Kidney (tissue), 14 donors: Measurements from ENCODE around the gene TMTC3. TPM values are rescaled to one million over a fixed set of nuclear protein-coding genes. Genes with fewer than 3 reads are reported as not detected.

Experiments used
- DNase-seq, 5 donors: peaks; one replicate each; pipeline ENCODE4 v3.0.0-alpha.2; 2013 to 2020
- FAIRE-seq: peaks from 2 replicates; lab custom pipeline; 2012; peaks lifted over from hg19 to GRCh38; lab: Jason Lieb, UNC
- H3K27ac ChIP-seq, 2 donors: one replicate each; pipeline ENCODE4 v1.7.0; 2013; ENCODE audit warnings: low read depth in 2 of 2, low read length in 2 of 2, inconsistent platforms in 1 of 2
- H3K27me3 ChIP-seq: one replicate; pipeline ENCODE4 v1.7.1; 2013; ENCODE audit warnings: low read length, inconsistent platforms; ENCODE audit not compliant: control insufficient read depth, insufficient read depth
- H3K36me3 ChIP-seq, 3 donors: one replicate each; pipeline versions ENCODE4 v1.7.0 to v1.7.1; 2013; ENCODE audit warnings: low read length in 3 of 3, control low read depth in 1 of 3, inconsistent platforms in 1 of 3; ENCODE audit not compliant: insufficient read depth in 3 of 3, control insufficient read depth in 2 of 3
- H3K4me1 ChIP-seq, 3 donors: one replicate each; pipeline versions ENCODE4 v1.7.0 to v1.7.1; 2013; ENCODE audit warnings: low read length in 3 of 3, inconsistent platforms in 1 of 3, low read depth in 1 of 3; ENCODE audit not compliant: control insufficient read depth in 2 of 3, insufficient read depth in 2 of 3
- H3K4me3 ChIP-seq, 3 donors: one replicate each; pipeline versions ENCODE4 v1.7.0 to v1.8.1; 2013; ENCODE audit warnings: low read length in 3 of 3, control low read depth in 1 of 3, inconsistent platforms in 1 of 3
- H3K9ac ChIP-seq, 3 donors: one replicate each; pipeline versions ENCODE4 v1.7.0 to v1.7.1; 2013; ENCODE audit warnings: low read length in 3 of 3, control low read depth in 1 of 3, inconsistent platforms in 1 of 3
- H3K9me3 ChIP-seq, 3 donors: one replicate each; pipeline versions ENCODE4 v1.7.0 to v1.7.1; 2013; ENCODE audit warnings: low read length in 3 of 3, control low read depth in 1 of 3, inconsistent platforms in 1 of 3; ENCODE audit not compliant: control insufficient read depth in 2 of 3, insufficient read depth in 1 of 3
- intact Hi-C: fragments of 100-400 bp; cut with DNase I; formaldehyde crosslinking; loops from one replicate; pipeline ENCODE4 v1.11.1; 2022
- polyA plus RNA-seq: library from polyadenylated mRNA; stranded (reverse); fragments of 350-450 nt; fragmentation: Illumina TruSeq; extraction: RNeasy Lipid Tissue Mini Kit (QIAGEN cat#74804); gene quantifications from one replicate; pipeline ENCODE4 v1.2.3, GENCODE V29; 2014; ENCODE audit warnings: low read depth, low replicate concordance; ENCODE audit not compliant: insufficient read depth
- total RNA-seq: library from RNA; stranded (reverse); fragmentation: NEBNext Ultra II Directional; extraction: Animal tissue kit (Norgen Biotek cat#: 25700); gene quantifications from one replicate; pipeline ENCODE4 v1.2.1, GENCODE V29; 2021
- TF ChIP-seq, protein P1 (sequence below): IDR thresholded peaks from 3 replicates; pipeline ENCODE4 v1.5.1; 2012; ENCODE audit warnings: mild to moderate bottlenecking, moderate library complexity, borderline replicate concordance; ENCODE audit not compliant: insufficient read depth; ENCODE audit errors: extremely low read depth
- donor health status: control.
- donor health status: control.
- donor health status: control.
- donor health status: control.
- donor health status: control.
- donor health status: DM: yes; HTN: yes; CAD: no.
- donor health status: Normal renal cell carcinoma (clear cell type).

The TMTC3 gene
- total and polyA plus RNA-seq, 2 donors from 2014 or later: 5.1 to 23.5 TPM

DNA sequence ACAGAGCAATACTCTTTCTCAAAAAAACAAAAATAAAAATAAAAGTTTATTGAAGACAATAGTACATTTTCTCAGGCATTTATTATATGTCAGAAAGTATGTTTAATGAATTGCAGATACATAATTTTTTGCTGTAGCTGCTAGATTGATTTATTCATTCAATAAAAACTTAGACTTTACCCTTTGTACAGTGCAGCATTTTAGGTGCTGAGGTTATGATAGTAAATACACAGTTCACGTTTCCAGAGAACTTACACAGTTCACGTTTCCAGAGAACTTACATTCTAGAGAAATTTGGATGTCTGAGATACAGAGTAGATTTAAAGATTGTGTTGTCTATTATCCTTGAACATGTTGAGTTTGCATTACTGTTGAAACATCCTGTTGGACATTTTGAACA, 25.3 kb downstream of the TMTC3 start:
- FAIRE-seq (no peak), DNase-seq (no peak)
- peaks cover 0 to 6% (median 0%) of the 10 kb centered on the region in 3 donors for H3K36me3 ChIP-seq
- H3K9me3 ChIP-seq: no peaks in the 10 kb centered on the region
- intact Hi-C loops: no loop called here
- H3K4me3 ChIP-seq: no peak overlapping the region
- H3K9ac ChIP-seq: no peak overlapping the region
- no peak overlapping the region for H3K27ac ChIP-seq
- H3K4me1 ChIP-seq: no peaks in the 10 kb centered on the region
- H3K27me3 ChIP-seq: no peaks in the 10 kb centered on the region
- TF ChIP-seq, protein P1, sequence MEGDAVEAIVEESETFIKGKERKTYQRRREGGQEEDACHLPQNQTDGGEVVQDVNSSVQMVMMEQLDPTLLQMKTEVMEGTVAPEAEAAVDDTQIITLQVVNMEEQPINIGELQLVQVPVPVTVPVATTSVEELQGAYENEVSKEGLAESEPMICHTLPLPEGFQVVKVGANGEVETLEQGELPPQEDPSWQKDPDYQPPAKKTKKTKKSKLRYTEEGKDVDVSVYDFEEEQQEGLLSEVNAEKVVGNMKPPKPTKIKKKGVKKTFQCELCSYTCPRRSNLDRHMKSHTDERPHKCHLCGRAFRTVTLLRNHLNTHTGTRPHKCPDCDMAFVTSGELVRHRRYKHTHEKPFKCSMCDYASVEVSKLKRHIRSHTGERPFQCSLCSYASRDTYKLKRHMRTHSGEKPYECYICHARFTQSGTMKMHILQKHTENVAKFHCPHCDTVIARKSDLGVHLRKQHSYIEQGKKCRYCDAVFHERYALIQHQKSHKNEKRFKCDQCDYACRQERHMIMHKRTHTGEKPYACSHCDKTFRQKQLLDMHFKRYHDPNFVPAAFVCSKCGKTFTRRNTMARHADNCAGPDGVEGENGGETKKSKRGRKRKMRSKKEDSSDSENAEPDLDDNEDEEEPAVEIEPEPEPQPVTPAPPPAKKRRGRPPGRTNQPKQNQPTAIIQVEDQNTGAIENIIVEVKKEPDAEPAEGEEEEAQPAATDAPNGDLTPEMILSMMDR: no peak

DNA sequence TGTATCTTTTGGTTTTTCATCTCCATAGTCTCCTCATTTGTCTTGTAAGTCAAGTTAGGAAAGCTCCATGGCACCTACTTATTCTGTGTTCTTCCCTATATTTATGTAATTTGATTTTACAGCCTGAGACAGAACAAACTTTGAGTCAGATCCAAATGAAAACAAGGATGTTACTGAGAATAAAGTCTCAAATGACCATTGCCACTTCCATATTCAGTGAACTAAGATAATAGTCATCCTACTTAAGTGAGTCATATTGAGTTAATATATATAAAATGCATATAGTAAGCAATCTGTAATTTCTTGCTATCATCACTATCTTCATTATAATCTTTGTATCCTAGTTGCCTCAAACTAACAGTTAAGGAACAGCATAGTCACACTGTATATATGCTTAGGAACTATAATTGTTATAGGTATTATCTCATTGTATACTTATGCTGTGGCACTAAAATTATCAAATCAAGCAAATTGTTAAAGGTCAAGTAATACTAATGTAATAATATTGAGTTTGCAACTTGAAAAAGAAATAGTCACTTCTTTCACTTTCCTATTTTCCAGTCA, 30.8 kb downstream of the TMTC3 start:
- no peak for DNase-seq
- no peak for FAIRE-seq
- intact Hi-C loops: no loop called here
- TF ChIP-seq, protein P1: no peak
- Histone ChIP-seq H3K4me3 (no peak overlapping the region), H3K4me1 (no peaks in the 10 kb centered on the region), H3K36me3 (peaks cover 6 to 27% (median 10%) of the 10 kb centered on the region in 3 donors), H3K27me3 (no peaks in the 10 kb centered on the region), H3K9me3 (no peaks in the 10 kb centered on the region), H3K27ac (no peak overlapping the region), H3K9ac (no peak overlapping the region)

DNA sequence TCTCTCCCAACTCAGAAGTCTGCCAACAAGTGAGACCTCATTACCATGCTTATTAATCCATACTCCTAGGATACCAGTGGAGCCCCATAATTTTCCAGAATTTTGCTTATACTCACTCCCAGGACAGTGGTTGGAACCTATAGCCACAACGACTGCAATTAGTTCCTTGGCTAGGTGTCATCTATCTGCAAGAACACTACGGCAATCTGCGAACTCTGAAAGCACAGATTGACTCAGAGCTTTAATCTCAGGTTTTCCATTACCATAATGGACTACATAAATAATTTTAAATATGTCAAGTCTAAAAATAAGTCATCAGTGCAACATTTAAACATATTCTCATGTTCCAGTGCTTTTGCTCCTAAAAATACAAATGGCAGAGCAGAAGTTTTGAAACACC, 33.4 kb downstream of the TMTC3 start:
- no peak overlapping the region for H3K4me3 ChIP-seq
- intact Hi-C loops: no loop called here
- H3K4me1 ChIP-seq: no peaks in the 10 kb centered on the region
- H3K36me3 ChIP-seq: peaks cover 6 to 33% (median 14%) of the 10 kb centered on the region in 3 donors
- no peak overlapping the region for H3K27ac ChIP-seq
- FAIRE-seq: no peak
- no peaks in the 10 kb centered on the region for H3K9me3 ChIP-seq
- TF ChIP-seq, protein P1: no peak
- H3K27me3 ChIP-seq: no peaks in the 10 kb centered on the region
- no peak overlapping the region for H3K9ac ChIP-seq
- no peak for DNase-seq
